Large intestine (tissue), 3 donors: ENCODE measurements around the gene CCR5AS.
A peak's percentile ranks its signal among the peaks of the same experiment; 100 is the strongest.

ENCODE experiments used
- DNase-seq, 2 donors: peaks; one replicate each; pipeline versions ENCODE4 v3.0.0 to v3.0.0-alpha.2; 2013
- H3K27ac ChIP-seq: one replicate; pipeline ENCODE4 v1.5.1; 2013; ENCODE audit warnings: low read length
- H3K27me3 ChIP-seq: 2 replicates; pipeline ENCODE4 v1.6.1; 2013; ENCODE audit warnings: low read length; ENCODE audit not compliant: control insufficient read depth, insufficient read depth
- H3K36me3 ChIP-seq: 2 replicates; pipeline ENCODE4 v1.6.1; 2013; ENCODE audit warnings: low read length; ENCODE audit not compliant: control insufficient read depth, insufficient read depth
- H3K4me1 ChIP-seq: one replicate; pipeline ENCODE4 v1.6.1; 2013; ENCODE audit warnings: low read length; ENCODE audit not compliant: control insufficient read depth, insufficient read depth
- H3K4me3 ChIP-seq: one replicate; pipeline ENCODE4 v1.5.1; 2013; ENCODE audit warnings: low read length
- H3K9me3 ChIP-seq: one replicate; pipeline ENCODE4 v1.6.1; 2013; ENCODE audit warnings: mild to moderate bottlenecking, low read depth, low read length, moderate library complexity; ENCODE audit not compliant: control insufficient read depth
- WGBS: methylation state at CpG from one replicate; pipeline ENCODE4 v1.1.5; 2013; ENCODE audit warnings: low lambda C conversion rate; ENCODE audit not compliant: insufficient coverage; 5-methylcytosine and 5-hydroxymethylcytosine counted together

Gene CCR5AS

DNA sequence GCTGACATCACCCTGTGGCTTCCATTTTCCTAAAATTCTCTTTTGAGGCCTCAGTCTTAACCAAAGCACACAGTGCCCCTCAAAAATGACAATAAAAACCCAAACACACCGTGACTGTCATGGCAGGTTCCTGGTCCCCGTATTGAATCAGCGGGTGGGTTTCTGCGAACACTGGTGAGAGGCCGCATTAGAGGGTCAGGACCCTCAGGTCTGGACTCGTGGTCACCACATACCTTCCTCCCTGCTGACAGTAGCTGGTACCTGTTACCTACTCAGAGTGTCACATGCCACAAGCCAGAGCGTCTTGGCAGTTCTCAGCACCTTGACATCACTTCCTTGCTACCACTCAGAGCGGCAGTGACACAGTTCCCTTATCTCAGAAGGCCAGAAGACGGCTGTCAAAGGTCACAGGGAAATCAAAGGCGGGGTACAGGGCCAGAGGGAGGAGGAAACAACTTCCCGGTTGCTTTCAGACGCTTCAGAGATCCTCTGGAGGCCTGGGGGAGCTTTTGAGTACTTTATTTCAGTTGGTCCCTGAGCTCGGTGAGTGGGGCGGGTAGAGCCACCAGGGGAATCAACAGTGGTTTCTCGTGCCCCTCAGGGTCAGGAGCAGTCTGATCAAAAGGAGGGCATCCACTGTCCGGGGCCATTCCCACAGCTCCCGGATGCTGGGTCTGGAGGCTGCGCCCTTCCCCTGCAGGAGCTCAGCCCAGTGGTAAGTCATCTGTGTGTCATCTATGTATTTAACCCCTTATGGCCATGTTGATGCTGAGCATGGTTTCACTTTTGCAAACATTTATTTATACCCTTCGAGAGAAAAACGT, at the start of gene CCR5AS, which contains the start of gene CCRL2:
Gene CCR5AS, minus strand, starts transcription at position 279 of the 824 bp plus-strand sequence.
Gene CCRL2, plus strand, starts transcription at position 472 of the 824 bp plus-strand sequence. CDS start 821 bp downstream, outside the sequence.
- peak within 1 kb of the TSS; percentile 98 for H3K27ac ChIP-seq
- peaks cover 37% of the 10 kb centered on the region for H3K4me1 ChIP-seq
- H3K36me3 ChIP-seq: no peaks in the 10 kb centered on the region
- H3K4me3 ChIP-seq: peak within 1 kb of the TSS; percentile 49
- H3K9me3 ChIP-seq: no peaks in the 10 kb centered on the region
- peak; percentile 94 to 96 for DNase-seq
- H3K27me3 ChIP-seq: no peaks in the 10 kb centered on the region
- WGBS: no CpG with 5 or more reads among the region's 20 CpGs

DNA sequence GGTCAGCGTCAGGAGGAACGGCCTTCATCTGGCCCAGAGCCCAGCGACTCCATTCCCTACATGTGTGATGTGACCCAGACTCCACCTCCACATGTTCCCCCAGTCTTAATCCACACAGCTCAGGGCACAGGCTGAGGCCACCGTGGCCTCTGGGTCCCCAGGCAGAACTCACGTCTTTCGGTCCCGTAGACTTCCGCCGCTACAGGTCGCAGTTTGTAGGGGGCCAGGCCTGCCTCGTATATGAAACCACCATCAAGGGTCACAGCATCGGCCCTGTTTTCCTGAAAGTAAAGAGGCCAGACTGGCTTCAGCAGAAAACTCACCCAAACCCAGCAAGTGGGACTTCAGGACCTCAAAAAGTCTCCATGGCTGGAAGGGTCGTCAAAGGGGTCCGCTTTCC, 49.3 kb upstream of the CCR5AS start:
- no peaks in the 10 kb centered on the region for H3K27me3 ChIP-seq
- peaks cover 22% of the 10 kb centered on the region for H3K4me1 ChIP-seq
- H3K36me3 ChIP-seq: no peaks in the 10 kb centered on the region
- no peak overlapping the region for H3K27ac ChIP-seq
- no CpG with 5 or more reads among the region's 14 CpGs for WGBS
- H3K9me3 ChIP-seq: no peaks in the 10 kb centered on the region
- DNase-seq: no peak
- H3K4me3 ChIP-seq: no peak overlapping the region

DNA sequence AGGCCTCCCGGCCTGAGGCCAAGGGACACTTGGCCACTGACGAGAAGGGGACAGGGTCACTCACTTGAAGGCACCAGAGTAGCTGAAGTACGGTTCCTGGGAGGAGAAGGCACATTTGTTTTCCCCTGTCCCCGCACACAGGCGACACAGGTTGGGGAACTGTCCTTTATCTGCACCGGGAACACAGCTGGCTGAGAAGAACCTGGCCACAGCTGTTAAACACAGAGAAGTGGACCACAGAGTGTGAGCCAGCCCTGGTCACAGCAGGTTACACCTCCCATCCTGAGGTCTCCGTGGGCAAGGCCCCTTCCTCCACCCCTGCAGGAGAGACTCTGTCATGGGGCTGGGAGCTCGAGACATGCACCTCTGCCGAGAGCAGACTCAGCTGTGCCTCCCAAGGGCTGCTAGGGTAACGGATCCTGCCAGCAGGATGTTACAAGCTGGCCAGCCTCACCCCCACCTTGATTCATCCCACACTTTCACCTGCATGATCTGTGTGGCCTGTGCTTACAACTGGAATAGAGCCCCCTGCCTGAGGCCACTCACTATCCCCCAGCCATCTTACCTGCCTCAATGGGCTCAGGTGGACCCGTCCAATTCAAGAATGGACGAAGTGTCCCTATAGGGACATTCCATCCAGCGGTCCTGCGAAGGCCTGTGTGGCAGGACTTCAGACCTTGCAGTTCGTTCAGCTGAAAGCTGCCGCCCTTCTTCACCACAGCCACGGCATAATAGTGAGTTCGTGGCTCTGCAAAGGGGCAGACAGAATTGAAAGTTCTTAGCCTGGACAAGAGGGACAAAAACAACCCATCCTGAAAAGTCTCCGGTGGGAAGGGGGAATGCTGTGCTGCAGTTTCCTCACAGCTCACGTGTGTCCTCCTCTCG, 48.6 kb upstream of the CCR5AS start:
- no CpG with 5 or more reads among the region's 21 CpGs for WGBS
- no peaks in the 10 kb centered on the region for H3K27me3 ChIP-seq
- H3K36me3 ChIP-seq: no peaks in the 10 kb centered on the region

DNA sequence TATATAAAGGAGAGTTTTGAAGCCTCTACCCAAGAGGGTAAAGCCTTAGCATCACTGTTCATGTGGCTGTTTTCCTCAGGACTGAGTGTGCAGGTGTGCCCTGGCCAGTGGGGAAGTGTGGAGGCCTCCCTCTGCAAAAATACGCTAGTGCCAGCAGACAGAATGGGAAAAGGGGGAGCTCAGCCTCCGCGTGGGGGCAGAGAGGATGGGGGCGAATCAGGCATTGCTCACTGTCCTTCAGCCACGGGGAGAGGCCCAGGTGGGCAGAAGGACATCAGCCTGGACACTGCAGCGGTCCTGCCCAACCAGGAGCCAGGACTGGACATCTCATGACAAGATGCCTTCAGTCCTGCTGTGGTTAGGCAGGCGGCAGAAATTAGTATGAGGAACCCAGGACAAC, 47.7 kb upstream of the CCR5AS start:
- H3K27ac ChIP-seq: peak overlapping the region; percentile 7
- peaks cover 22% of the 10 kb centered on the region for H3K4me1 ChIP-seq
- no peak overlapping the region for H3K4me3 ChIP-seq
- no peaks in the 10 kb centered on the region for H3K27me3 ChIP-seq
- whole genome bisulfite sequencing: no CpG with 5 or more reads among the region's 7 CpGs
- no peaks in the 10 kb centered on the region for H3K36me3 ChIP-seq
- no peaks in the 10 kb centered on the region for H3K9me3 ChIP-seq
- DNase-seq: no peak

More for the DNA sequence above, 48.6 kb upstream of the CCR5AS start:
- peaks cover 22% of the 10 kb centered on the region for H3K4me1 ChIP-seq
- no peak overlapping the region for H3K27ac ChIP-seq
- DNase-seq: no peak
- no peaks in the 10 kb centered on the region for H3K9me3 ChIP-seq
- no peak overlapping the region for H3K4me3 ChIP-seq

GRCh38 chr3:46454209-46454595, 47.3 kb upstream of the CCR5AS start:
- Histone ChIP-seq H3K36me3 (no peaks in the 10 kb centered on the region), H3K27ac (peak overlapping the region; percentile 14), H3K27me3 (no peaks in the 10 kb centered on the region), H3K4me3 (no peak overlapping the region), H3K4me1 (peaks cover 22% of the 10 kb centered on the region), H3K9me3 (no peaks in the 10 kb centered on the region)
- WGBS: no CpG with 5 or more reads among the region's 3 CpGs
- DNase-seq: peak; percentile 43 to 48

- H3K36me3 ChIP-seq: no peaks in the 10 kb centered on the region
- peaks cover 22% of the 10 kb centered on the region for H3K4me1 ChIP-seq
- WGBS: no CpG with 5 or more reads among the region's 7 CpGs
- peak overlapping the region; percentile 14 for H3K27ac ChIP-seq
- no peak for DNase-seq
- no peak overlapping the region for H3K4me3 ChIP-seq
- H3K9me3 ChIP-seq: no peaks in the 10 kb centered on the region
- no peaks in the 10 kb centered on the region for H3K27me3 ChIP-seq
These were observed 46.8 kb upstream of the CCR5AS start for GRCh38 chr3:46453526-46454208.

DNA sequence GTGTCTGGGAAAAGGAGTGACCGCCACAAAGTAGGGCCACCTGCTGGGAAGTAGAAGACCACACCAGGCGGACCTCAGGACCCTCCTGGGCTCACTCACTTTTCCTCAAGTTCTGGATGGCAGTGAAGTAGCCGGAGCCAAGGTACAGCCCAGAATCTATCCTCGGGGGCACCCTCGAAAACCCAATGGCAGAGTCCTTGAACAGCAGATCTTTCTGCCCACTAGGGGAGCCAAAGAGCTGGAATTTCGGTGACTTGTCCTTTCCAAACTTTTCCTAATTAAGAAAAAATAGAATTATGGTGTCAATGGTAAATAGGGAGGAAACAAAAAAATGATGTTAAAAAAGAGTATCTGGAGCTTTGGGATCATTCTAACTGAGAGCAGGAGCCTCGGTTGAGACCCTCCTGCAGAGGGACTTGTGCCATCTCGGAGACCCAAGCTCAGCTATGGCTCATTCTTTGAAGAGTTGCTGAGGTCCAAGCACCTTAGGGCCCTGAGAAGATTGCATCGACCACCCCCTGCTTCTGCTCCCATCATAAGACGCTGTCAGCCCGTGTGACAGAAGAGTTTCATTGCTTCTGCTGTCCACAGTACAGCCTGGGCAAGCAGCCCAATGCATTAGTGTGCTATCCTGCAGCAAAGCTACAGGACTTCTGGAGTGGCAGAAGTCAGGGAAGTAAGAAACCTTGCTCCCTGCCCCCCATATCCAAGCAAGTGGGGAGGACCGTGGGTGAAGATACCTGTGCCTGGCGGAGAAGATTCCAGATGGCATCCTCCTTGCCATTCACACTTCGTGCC, 43.1 kb upstream of the CCR5AS start:
- Histone ChIP-seq H3K9me3 (no peaks in the 10 kb centered on the region), H3K27me3 (no peaks in the 10 kb centered on the region), H3K4me1 (peaks cover 16% of the 10 kb centered on the region), H3K36me3 (no peaks in the 10 kb centered on the region), H3K4me3 (no peak overlapping the region), H3K27ac (no peak overlapping the region)
- no peak for DNase-seq
- WGBS: 100% methylated on average over 1 of the region's 14 CpGs

- Histone ChIP-seq H3K4me1 (peaks cover 5% of the 10 kb centered on the region), H3K9me3 (no peaks in the 10 kb centered on the region), H3K36me3 (no peaks in the 10 kb centered on the region), H3K27ac (no peak overlapping the region), H3K27me3 (no peaks in the 10 kb centered on the region), H3K4me3 (no peak overlapping the region)
- no CpG with 5 or more reads among the region's 17 CpGs for WGBS
- DNase-seq: no peak
These were observed 41.9 kb upstream of the CCR5AS start for GRCh38 chr3:46448721-46449120.

GRCh38 chr3:46447228-46447985, 40.5 kb upstream of the CCR5AS start:
- no peaks in the 10 kb centered on the region for H3K36me3 ChIP-seq
- H3K27me3 ChIP-seq: no peaks in the 10 kb centered on the region
- 100% methylated on average over 1 of the region's 5 CpGs for WGBS
- no peak for DNase-seq
- no peaks in the 10 kb centered on the region for H3K4me1 ChIP-seq
- H3K9me3 ChIP-seq: no peaks in the 10 kb centered on the region
- no peak overlapping the region for H3K4me3 ChIP-seq
- no peak overlapping the region for H3K27ac ChIP-seq
